PC-3 (cell line): ENCODE data around the gene ADTRP. TPM values are rescaled to one million over a fixed set of nuclear protein-coding genes. Genes with fewer than 3 reads are reported as not detected.

Experiments
- ATAC-seq: fragments of 200-7000 bp; cut with Tn5 transposase; 2 replicates; pipeline ENCODE4 v1.9.1; 2020; ENCODE audit warnings: mild to moderate bottlenecking, moderate library complexity
- Bru-seq: library from RNA; stranded (reverse); fragments of 400-500 nt; gene quantifications from one replicate; lab custom pipeline; 2021; lab: Mats Ljungman, UMichigan
- BruChase-seq, 2 experiments: library from RNA; stranded (reverse); fragments of 400-500 nt; gene quantifications; one replicate each; lab custom pipeline; 2021; lab: Mats Ljungman, UMichigan
- BruUV-seq: library from RNA; stranded (reverse); fragments of 400-500 nt; replicated peaks from 2 replicates; lab custom pipeline; 2021; lab: Mats Ljungman, UMichigan
- CTCF ChIA-PET: fragments of 300-600 bp; sonication (Branson Sonifier 250); formaldehyde crosslinking; loops from one replicate; lab custom pipeline; 2022; ENCODE audit warnings: antibody characterized with exemption; lab: Charles Lee
- POLR2A ChIA-PET: fragments of 300-600 bp; sonication (Branson Sonifier 250); formaldehyde crosslinking; loops from one replicate; lab custom pipeline; 2022; ENCODE audit warnings: antibody characterized with exemption; ENCODE audit not compliant: unreplicated experiment; lab: Charles Lee
- DNase-seq: peaks from one replicate; pipeline ENCODE4 v3.0.0-alpha.2; 2015
- H2AFZ ChIP-seq: fragments of 300-600 bp; sonication (generic); 2 replicates; pipeline ENCODE4 v1.6.0; 2016; ENCODE audit warnings: antibody characterized with exemption, low read length
- H3F3A ChIP-seq: fragments of 300-600 bp; sonication (generic); one replicate; pipeline ENCODE4 v1.6.0; 2017; ENCODE audit warnings: antibody characterized with exemption, low read length, control low read depth, mild to moderate bottlenecking; ENCODE audit not compliant: unreplicated experiment
- H3K27ac ChIP-seq: fragments of 300-600 bp; sonication (generic); 2 replicates; pipeline ENCODE4 v1.5.1; 2016; ENCODE audit warnings: mild to moderate bottlenecking, low read length
- H3K27me3 ChIP-seq: fragments of 300-600 bp; sonication (generic); 2 replicates; pipeline ENCODE4 v1.6.1; 2016; ENCODE audit warnings: low read length, mixed read lengths
- H3K36me3 ChIP-seq: fragments of 300-600 bp; sonication (generic); 2 replicates; pipeline ENCODE4 v1.6.1; 2016; ENCODE audit warnings: low read depth, mixed run types, low read length, mixed read lengths
- H3K4me1 ChIP-seq: fragments of 300-600 bp; sonication (generic); 2 replicates; pipeline ENCODE4 v1.5.1; 2016; ENCODE audit warnings: low read length; ENCODE audit not compliant: insufficient read depth
- H3K4me2 ChIP-seq: fragments of 300-600 bp; sonication (generic); 2 replicates; pipeline ENCODE4 v1.6.0; 2016; ENCODE audit warnings: low read length
- H3K4me3 ChIP-seq: fragments of 300-600 bp; sonication (generic); 2 replicates; pipeline ENCODE4 v1.5.1; 2016; ENCODE audit warnings: mild to moderate bottlenecking, low read length, mixed read lengths
- H3K79me2 ChIP-seq: fragments of 300-600 bp; sonication (generic); 2 replicates; pipeline ENCODE4 v1.6.1; 2017; ENCODE audit warnings: low read length, mixed read lengths
- H3K9ac ChIP-seq: fragments of 300-600 bp; sonication (generic); 2 replicates; pipeline ENCODE4 v1.6.0; 2016; ENCODE audit warnings: mild to moderate bottlenecking, low read length
- H3K9me2 ChIP-seq: fragments of 300-600 bp; sonication (generic); replicated peaks from 2 replicates; pipeline ENCODE4 v1.6.1; 2016; ENCODE audit warnings: mixed run types, low read length, mixed read lengths
- H3K9me3 ChIP-seq: fragments of 300-600 bp; sonication (generic); 2 replicates; pipeline ENCODE4 v1.6.1; 2016; ENCODE audit warnings: low read length, mixed read lengths
- H4K20me1 ChIP-seq: fragments of 300-600 bp; sonication (generic); 2 replicates; pipeline ENCODE4 v1.6.1; 2016; ENCODE audit warnings: low read length, mixed read lengths
- EZH2 ChIP-seq: fragments of 300-600 bp; sonication (generic); IDR thresholded peaks from one replicate; pipeline ENCODE4 v1.6.1; 2017; ENCODE audit warnings: antibody characterized with exemption, mild to moderate bottlenecking, low read length; ENCODE audit not compliant: unreplicated experiment
- EZH2phosphoT487 ChIP-seq: fragments of 300-600 bp; sonication (generic); IDR thresholded peaks from 2 replicates; pipeline ENCODE4 v1.6.1; 2018; ENCODE audit warnings: mild to moderate bottlenecking, antibody characterized with exemption, low read length, borderline replicate concordance
- intact Hi-C: fragments of 100-400 bp; cut with micrococcal nuclease; formaldehyde crosslinking; loops from 2 replicates; pipeline ENCODE4 v1.9.0; 2023
- long read RNA-seq: library from polyadenylated mRNA; unstranded; transcript quantifications from one replicate; pipeline ENCODE4 v2.0.0, GENCODE V29; 2021; ENCODE audit not compliant: unreplicated experiment
- total RNA-seq: library from RNA; depleted of rRNA; stranded (reverse); fragments of >200 nt; gene quantifications from 2 replicates; pipeline ENCODE4 v1.2.3, GENCODE V29; 2014; rRNA removed
- TF ChIP-seq, protein P1 (sequence below): fragments of 300-600 bp; sonication (generic); conservative IDR thresholded peaks from 2 replicates; pipeline ENCODE4 v1.5.1; 2017; ENCODE audit warnings: antibody characterized with exemption, low read depth, mild to moderate bottlenecking, low read length

Gene ADTRP, protein sequence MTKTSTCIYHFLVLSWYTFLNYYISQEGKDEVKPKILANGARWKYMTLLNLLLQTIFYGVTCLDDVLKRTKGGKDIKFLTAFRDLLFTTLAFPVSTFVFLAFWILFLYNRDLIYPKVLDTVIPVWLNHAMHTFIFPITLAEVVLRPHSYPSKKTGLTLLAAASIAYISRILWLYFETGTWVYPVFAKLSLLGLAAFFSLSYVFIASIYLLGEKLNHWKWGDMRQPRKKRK
- total RNA-seq (2.0 TPM in 1 of 2 replicates, not detected in the other), Bru-seq, nascent RNA (percentile 29 among the genes with signal in this experiment), BruChase-seq, experiment 1, labeled RNA remaining after a 6-hour chase (percentile 25 among the genes with signal in this experiment), BruChase-seq, experiment 2, labeled RNA remaining after a 2-hour chase (percentile 26 among the genes with signal in this experiment)
- long read RNA-seq, partial matches to known transcripts = 0 of 1 reads
- long read RNA-seq, other reads (novel, unspliced or antisense) = 1 of 1 reads

DNA sequence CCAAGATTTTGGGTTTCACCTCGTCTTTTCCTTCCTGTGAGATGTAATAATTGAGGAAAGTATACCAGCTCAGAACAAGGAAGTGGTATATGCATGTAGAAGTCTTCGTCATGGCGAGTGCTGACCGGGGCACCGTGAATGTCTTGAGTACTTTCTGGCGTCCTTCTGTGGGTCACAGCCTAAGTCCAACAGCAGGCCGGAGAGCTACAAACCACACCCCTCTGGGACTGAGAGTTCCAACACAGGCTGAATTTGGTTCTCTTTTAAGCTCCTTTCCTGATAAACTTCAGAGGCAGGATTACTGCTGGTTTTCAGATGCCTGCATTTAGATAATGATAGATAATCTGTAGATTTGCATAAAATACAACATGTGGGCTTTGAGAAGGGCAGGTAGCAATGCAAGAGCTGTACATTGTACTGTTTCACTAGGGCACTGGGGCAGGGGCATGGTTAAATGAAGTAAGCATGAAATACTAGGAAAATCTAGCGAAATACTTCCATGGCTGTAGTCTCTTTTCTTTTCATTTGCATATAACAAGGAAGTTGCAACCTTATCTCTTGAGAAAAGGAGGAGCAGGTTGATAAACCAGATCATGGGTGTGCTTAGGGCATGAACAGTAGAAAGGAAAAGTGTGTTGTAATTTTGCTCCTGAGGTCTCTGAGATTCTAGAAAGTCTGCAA is at the start of gene ADTRP:
Gene ADTRP (minus strand): TSS at position 156 of the 681 bp plus-strand sequence. CDS start 44 bp downstream, at position 112.
- H3K4me3 ChIP-seq = no peak within 1 kb of the TSS
- H3K27ac ChIP-seq = no peak within 1 kb of the TSS
- TF ChIP-seq, protein P1, sequence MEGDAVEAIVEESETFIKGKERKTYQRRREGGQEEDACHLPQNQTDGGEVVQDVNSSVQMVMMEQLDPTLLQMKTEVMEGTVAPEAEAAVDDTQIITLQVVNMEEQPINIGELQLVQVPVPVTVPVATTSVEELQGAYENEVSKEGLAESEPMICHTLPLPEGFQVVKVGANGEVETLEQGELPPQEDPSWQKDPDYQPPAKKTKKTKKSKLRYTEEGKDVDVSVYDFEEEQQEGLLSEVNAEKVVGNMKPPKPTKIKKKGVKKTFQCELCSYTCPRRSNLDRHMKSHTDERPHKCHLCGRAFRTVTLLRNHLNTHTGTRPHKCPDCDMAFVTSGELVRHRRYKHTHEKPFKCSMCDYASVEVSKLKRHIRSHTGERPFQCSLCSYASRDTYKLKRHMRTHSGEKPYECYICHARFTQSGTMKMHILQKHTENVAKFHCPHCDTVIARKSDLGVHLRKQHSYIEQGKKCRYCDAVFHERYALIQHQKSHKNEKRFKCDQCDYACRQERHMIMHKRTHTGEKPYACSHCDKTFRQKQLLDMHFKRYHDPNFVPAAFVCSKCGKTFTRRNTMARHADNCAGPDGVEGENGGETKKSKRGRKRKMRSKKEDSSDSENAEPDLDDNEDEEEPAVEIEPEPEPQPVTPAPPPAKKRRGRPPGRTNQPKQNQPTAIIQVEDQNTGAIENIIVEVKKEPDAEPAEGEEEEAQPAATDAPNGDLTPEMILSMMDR = no peak
- TF ChIP-seq EZH2phosphoT487 (no peak), EZH2 (no peak)
- H3K27me3 ChIP-seq = no peaks in the 10 kb centered on the region
- H3K79me2 ChIP-seq = no peaks in the 10 kb centered on the region
- intact Hi-C loops = no loop called here
- DNase-seq = no peak
- no peak within 1 kb of the TSS for H3K4me2 ChIP-seq
- ChIA-PET CTCF (no interaction called here), POLR2A (no interaction called here)
- H3F3A ChIP-seq = no peaks in the 10 kb centered on the region
- no peaks in the 10 kb centered on the region for H3K4me1 ChIP-seq
- H4K20me1 ChIP-seq = no peaks in the 10 kb centered on the region
- no peak for ATAC-seq
- H3K9ac ChIP-seq = no peak within 1 kb of the TSS
- no peaks in the 10 kb centered on the region for H3K36me3 ChIP-seq
- BruUV-seq = no TSS peak
- H2AFZ ChIP-seq = no peak within 1 kb of the TSS
- no peaks in the 10 kb centered on the region; the same call in 1 of the 2 replicates for H3K9me2 ChIP-seq
- H3K9me3 ChIP-seq = no peaks in the 10 kb centered on the region

DNA sequence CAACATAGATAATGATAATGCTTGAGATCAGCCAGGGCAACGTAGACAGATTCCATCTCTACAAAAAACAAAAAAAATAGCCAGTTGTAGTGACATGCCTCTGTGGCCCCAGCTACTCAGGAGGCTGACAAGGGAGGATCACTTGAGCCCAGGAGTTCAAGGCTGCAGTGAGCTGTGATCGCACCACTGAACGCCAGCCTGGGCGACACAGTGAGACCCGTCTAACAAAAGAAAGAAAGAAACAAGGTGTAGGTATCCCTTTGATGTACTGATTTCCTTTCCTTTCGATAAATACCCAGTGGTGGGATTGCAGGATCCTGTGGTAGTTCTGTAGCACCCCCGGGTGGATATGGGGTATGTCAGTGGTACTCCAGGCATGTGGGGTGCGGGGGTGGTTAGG is 48.2 kb upstream of the ADTRP start:
- Histone ChIP-seq H3K9ac (no peak overlapping the region), H3K36me3 (no peaks in the 10 kb centered on the region), H3K9me3 (no peaks in the 10 kb centered on the region), H3K9me2 (no peaks in the 10 kb centered on the region), H3K4me2 (no peak overlapping the region), H3K27me3 (no peaks in the 10 kb centered on the region), H3K79me2 (no peaks in the 10 kb centered on the region), H3K4me3 (no peak overlapping the region), H3K4me1 (no peaks in the 10 kb centered on the region), H4K20me1 (no peaks in the 10 kb centered on the region), H2AFZ (no peak overlapping the region), H3F3A (no peaks in the 10 kb centered on the region), H3K27ac (no peak overlapping the region)
- ATAC-seq (no peak), DNase-seq (no peak)
- ChIA-PET CTCF (no interaction called here), POLR2A (no interaction called here)
- no TSS peak for BruUV-seq
- TF ChIP-seq EZH2 (no peak), EZH2phosphoT487 (no peak)
- TF ChIP-seq, protein P1 = no peak
- intact Hi-C loops = no loop called here
